Fibroblast of pulmonary artery (primary cell): Measurements from ENCODE around the gene GSG1L2.

Experiments
- DNase-seq: peaks from one replicate; pipeline ENCODE4 v3.0.0-alpha.2; 2010; ENCODE audit warnings: low read depth
- H3K4me3 ChIP-seq: replicated peaks from 2 replicates; pipeline ENCODE4 v1.5.1; 2011; ENCODE audit warnings: low read depth, mild to moderate bottlenecking, control low read depth, low read length, moderate library complexity
- CTCF ChIP-seq: IDR thresholded peaks from 2 replicates; pipeline ENCODE4 v1.5.1; 2011; ENCODE audit warnings: mild to moderate bottlenecking, control low read depth, low read length, inconsistent platforms; ENCODE audit errors: missing control alignments

Gene GSG1L2

DNA sequence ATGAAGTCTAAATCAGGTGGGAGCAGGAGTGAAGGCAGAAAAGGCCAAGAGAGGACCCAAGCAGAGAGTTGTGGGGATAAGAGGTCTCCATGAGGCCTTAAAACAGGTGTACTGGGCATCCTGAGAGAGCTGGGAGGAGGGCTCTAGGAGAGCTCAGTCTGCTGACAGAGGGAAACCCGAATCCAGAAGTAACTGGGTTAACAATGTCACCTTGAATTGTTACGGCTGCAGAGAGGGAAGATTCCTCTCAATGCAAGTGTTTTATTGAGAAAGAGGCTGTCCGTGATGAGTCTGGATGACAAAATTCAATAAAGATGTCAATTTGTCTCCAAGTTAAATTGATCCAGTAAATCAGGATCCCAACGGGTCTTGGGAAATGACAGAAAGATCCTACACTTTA lies 38.8 kb downstream of the GSG1L2 start:
- no peak for DNase-seq
- no peak for TF ChIP-seq CTCF
- H3K4me3 ChIP-seq: no peak overlapping the region

- TF ChIP-seq CTCF: no peak
- DNase-seq: no peak
- H3K4me3 ChIP-seq: no peak overlapping the region
Observed at GRCh38 chr17:9780552-9780951, 41.3 kb downstream of the GSG1L2 start.

- no peak for TF ChIP-seq CTCF
- H3K4me3 ChIP-seq: no peak overlapping the region
- no peak for DNase-seq
Observed at GRCh38 chr17:9776911-9777310, 45.0 kb downstream of the GSG1L2 start.

DNA sequence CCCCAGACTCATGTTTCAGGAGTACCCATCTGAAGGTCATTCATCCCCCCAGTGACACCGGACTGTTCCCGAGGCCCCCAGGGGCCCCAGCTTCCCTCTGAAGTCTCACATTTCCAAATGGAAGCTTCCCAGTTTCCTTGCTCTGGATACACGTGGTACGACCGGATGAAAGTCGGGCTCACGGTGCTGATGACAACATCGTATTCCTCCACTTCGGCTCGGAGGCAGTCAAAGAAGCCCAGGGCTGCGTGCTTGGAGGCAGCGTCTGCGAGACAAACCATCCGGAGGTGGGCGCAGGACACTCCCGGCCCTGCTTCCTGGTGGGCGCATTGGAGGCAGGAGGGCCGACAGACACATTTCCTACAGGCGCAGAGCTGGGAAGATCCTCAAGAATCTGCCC lies 49.2 kb downstream of the GSG1L2 start:
- DNase-seq: no peak
- TF ChIP-seq CTCF: no peak
- H3K4me3 ChIP-seq: no peak overlapping the region

DNA sequence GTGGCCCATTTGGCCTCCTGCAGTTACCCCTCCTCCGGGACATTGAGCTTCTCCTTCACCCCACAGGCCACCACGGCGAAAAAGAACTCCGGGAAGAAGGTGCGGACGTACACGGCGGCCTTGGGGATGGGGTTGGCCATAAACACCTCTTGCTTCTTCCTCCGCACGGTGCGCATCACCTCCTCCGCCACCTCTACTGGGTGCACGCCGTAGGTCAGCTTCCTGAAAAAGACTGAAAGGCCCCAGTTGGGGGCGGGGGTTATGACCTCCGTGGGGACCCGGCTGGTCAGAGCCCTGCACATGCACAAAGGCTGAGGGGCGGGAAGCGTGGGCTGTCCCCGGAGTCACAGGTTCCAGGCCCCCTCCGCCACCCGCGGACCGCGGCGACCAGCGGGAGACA lies 50.4 kb downstream of the GSG1L2 start:
- no peak for DNase-seq
- no peak overlapping the region for H3K4me3 ChIP-seq
- no peak for TF ChIP-seq CTCF

- no peak for DNase-seq
Observed at GRCh38 chr17:9769036-9769695, 52.7 kb downstream of the GSG1L2 start.

More at GRCh38 chr17:9769036-9769695, 52.7 kb downstream of the GSG1L2 start:
- no peak for TF ChIP-seq CTCF
- H3K4me3 ChIP-seq: no peak overlapping the region
